Peyer's patch (tissue), 4 donors: ENCODE results near the gene IQGAP3.

Experiments used
- POLR2A ChIP-seq, 2 donors: fragments of 450-650 bp; IDR thresholded peaks; one replicate each; pipeline ENCODE4 v1.5.1; 2017; ENCODE audit warnings: antibody characterized with exemption in 2 of 2, mild to moderate bottlenecking in 2 of 2, moderate library complexity in 2 of 2
- TF ChIP-seq, protein P1 (sequence below), 6 experiments: fragments of 450-650 bp in 4 of 6; fragments of 200-600 bp in 2 of 6; sonication (generic) in 1 of 6; IDR thresholded peaks; one replicate each; pipeline ENCODE4 v1.5.1; 2017 to 2019; ENCODE audit warnings: antibody characterized with exemption in 6 of 6, mild to moderate bottlenecking in 3 of 6, moderate library complexity in 1 of 6

- TF ChIP-seq, protein P1, sequence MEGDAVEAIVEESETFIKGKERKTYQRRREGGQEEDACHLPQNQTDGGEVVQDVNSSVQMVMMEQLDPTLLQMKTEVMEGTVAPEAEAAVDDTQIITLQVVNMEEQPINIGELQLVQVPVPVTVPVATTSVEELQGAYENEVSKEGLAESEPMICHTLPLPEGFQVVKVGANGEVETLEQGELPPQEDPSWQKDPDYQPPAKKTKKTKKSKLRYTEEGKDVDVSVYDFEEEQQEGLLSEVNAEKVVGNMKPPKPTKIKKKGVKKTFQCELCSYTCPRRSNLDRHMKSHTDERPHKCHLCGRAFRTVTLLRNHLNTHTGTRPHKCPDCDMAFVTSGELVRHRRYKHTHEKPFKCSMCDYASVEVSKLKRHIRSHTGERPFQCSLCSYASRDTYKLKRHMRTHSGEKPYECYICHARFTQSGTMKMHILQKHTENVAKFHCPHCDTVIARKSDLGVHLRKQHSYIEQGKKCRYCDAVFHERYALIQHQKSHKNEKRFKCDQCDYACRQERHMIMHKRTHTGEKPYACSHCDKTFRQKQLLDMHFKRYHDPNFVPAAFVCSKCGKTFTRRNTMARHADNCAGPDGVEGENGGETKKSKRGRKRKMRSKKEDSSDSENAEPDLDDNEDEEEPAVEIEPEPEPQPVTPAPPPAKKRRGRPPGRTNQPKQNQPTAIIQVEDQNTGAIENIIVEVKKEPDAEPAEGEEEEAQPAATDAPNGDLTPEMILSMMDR (IDR thresholded peaks at IDR 0.05), result no peak
- TF ChIP-seq POLR2A (IDR thresholded peaks at IDR 0.05), result no peak
These were observed 96.5 kb downstream of the IQGAP3 start for GRCh38 chr1:156475568-156476500.
